ENCODE results near the gene MRPL48. TPM values are rescaled to one million over a fixed set of nuclear protein-coding genes. Genes with fewer than 3 reads are reported as not detected.

MRPL48 gene
- total RNA-seq, 1 experiment from 2014 or later = 66.8 TPM

DNA sequence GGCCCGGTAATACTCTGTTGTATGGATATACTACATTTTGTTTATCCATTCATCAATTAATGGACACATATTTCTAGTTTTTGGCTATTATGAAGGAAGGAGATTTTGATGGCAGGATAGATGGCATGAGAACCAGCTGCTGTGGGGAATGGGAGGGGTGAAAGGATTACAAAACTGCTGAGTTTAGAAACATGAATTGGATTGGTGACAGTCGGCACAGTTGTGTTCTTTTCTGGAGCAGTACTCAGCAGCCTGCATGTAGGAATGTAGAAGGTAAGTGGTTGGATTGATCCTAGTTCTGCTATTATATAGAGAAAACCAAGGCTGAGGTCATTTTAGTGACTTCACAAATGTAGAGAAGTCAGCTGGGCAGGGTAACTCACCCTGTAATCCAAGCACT is 96.2 kb downstream of the MRPL48 start:
- H4K20me1 ChIP-seq (ENCODE audit: insufficient read depth) = no peaks in the 10 kb centered on the region
- POLR2A ChIA-PET = no interaction called here
- no peak overlapping the region for H3K9ac ChIP-seq (ENCODE audit: low read length)
- no peaks in the 10 kb centered on the region for H3K79me2 ChIP-seq (ENCODE audit: insufficient read depth, low read length)
- H3K4me1 ChIP-seq (ENCODE audit: control insufficient read depth in 1 of 2, insufficient read depth in 2 of 2, low read length in 2 of 2) = peaks cover 11 to 16% of the 10 kb centered on the region in 2 experiments
- H3K9me2 ChIP-seq (ENCODE audit: insufficient read depth) = no peaks in the 10 kb centered on the region
- H2AFZ ChIP-seq (ENCODE audit: low read depth, low read length, poor library complexity, severe bottlenecking) = no peak overlapping the region
- no peaks in the 10 kb centered on the region for H3K27me3 ChIP-seq (ENCODE audit: insufficient read depth, low read length)
- TF ChIP-seq, protein P1, sequence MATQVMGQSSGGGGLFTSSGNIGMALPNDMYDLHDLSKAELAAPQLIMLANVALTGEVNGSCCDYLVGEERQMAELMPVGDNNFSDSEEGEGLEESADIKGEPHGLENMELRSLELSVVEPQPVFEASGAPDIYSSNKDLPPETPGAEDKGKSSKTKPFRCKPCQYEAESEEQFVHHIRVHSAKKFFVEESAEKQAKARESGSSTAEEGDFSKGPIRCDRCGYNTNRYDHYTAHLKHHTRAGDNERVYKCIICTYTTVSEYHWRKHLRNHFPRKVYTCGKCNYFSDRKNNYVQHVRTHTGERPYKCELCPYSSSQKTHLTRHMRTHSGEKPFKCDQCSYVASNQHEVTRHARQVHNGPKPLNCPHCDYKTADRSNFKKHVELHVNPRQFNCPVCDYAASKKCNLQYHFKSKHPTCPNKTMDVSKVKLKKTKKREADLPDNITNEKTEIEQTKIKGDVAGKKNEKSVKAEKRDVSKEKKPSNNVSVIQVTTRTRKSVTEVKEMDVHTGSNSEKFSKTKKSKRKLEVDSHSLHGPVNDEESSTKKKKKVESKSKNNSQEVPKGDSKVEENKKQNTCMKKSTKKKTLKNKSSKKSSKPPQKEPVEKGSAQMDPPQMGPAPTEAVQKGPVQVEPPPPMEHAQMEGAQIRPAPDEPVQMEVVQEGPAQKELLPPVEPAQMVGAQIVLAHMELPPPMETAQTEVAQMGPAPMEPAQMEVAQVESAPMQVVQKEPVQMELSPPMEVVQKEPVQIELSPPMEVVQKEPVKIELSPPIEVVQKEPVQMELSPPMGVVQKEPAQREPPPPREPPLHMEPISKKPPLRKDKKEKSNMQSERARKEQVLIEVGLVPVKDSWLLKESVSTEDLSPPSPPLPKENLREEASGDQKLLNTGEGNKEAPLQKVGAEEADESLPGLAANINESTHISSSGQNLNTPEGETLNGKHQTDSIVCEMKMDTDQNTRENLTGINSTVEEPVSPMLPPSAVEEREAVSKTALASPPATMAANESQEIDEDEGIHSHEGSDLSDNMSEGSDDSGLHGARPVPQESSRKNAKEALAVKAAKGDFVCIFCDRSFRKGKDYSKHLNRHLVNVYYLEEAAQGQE (IDR thresholded peaks at IDR 0.05; ENCODE audit: low read depth) = no peak
- TF ChIP-seq CEBPB (IDR thresholded peaks at IDR 0.05; ENCODE audit: low read depth) (no peak), ZNF274 (IDR thresholded peaks at IDR 0.05; ENCODE audit: low read depth, low read length) (no peak), ZFX (IDR thresholded peaks at IDR 0.05) (no peak), POLR2A (IDR thresholded peaks at IDR 0.05; ENCODE audit: borderline replicate concordance, extremely low read depth, insufficient read depth, insufficient read length) (no peak), EZH2 (IDR thresholded peaks at IDR 0.05) (no peak), JUND (IDR thresholded peaks at IDR 0.05) (no peak)
- no peak overlapping the region for H3K27ac ChIP-seq (ENCODE audit: low read depth, low read length)
- BruUV-seq (replicated peaks) = no TSS peak
- no peak overlapping the region for H3K4me2 ChIP-seq (ENCODE audit: low read length)
- CTCF ChIA-PET = no interaction called here
- intact Hi-C loops (cut with micrococcal nuclease) = no loop called here
- RAD21 ChIA-PET (ENCODE audit: low non-redundant PET in 1 of 2, low total read pairs in 2 of 2, uncharacterized antibody in 2 of 2, unreplicated experiment in 2 of 2) = no interaction called here
- H3K4me3 ChIP-seq (replicated peaks in 1 of 2; ENCODE audit: low read depth in 1 of 2, low read length in 2 of 2) = no peak overlapping the region
- ATAC-seq (no peak), DNase-seq (ENCODE audit: low read depth, low spot score) (no peak)
- no peaks in the 10 kb centered on the region for H3K36me3 ChIP-seq (ENCODE audit: control insufficient read depth in 1 of 2, insufficient read depth in 2 of 2, low read length in 2 of 2)
- no peaks in the 10 kb centered on the region for H3K9me3 ChIP-seq (ENCODE audit: control insufficient read depth in 1 of 2, insufficient read depth in 1 of 2, low read depth in 1 of 2, low read length in 2 of 2)

GRCh38 chr11:73888244-73888643 is 100.6 kb downstream of the MRPL48 start:
- ChIA-PET RAD21 (ENCODE audit: low non-redundant PET in 1 of 2, low total read pairs in 2 of 2, uncharacterized antibody in 2 of 2, unreplicated experiment in 2 of 2) (no interaction called here), POLR2A (no interaction called here), CTCF (no interaction called here)
- DNase-seq (ENCODE audit: low read depth, low spot score) = no peak
- Histone ChIP-seq H3K9me2 (ENCODE audit: insufficient read depth) (no peaks in the 10 kb centered on the region), H3K9ac (ENCODE audit: low read length) (no peak overlapping the region), H3K9me3 (ENCODE audit: control insufficient read depth in 1 of 2, insufficient read depth in 1 of 2, low read depth in 1 of 2, low read length in 2 of 2) (no peaks in the 10 kb centered on the region), H2AFZ (ENCODE audit: low read depth, low read length, poor library complexity, severe bottlenecking) (no peak overlapping the region), H3K4me1 (ENCODE audit: control insufficient read depth in 1 of 2, insufficient read depth in 2 of 2, low read length in 2 of 2) (no peaks in the 10 kb centered on the region), H3K4me2 (ENCODE audit: low read length) (no peak overlapping the region), H3K4me3 (replicated peaks in 1 of 2; ENCODE audit: low read depth in 1 of 2, low read length in 2 of 2) (no peak overlapping the region), H3K27ac (ENCODE audit: low read depth, low read length) (no peak overlapping the region), H4K20me1 (ENCODE audit: insufficient read depth) (no peaks in the 10 kb centered on the region), H3K36me3 (ENCODE audit: control insufficient read depth in 1 of 2, insufficient read depth in 2 of 2, low read length in 2 of 2) (no peaks in the 10 kb centered on the region), H3K79me2 (ENCODE audit: insufficient read depth, low read length) (no peaks in the 10 kb centered on the region), H3K27me3 (ENCODE audit: insufficient read depth, low read length) (no peaks in the 10 kb centered on the region)
- intact Hi-C loops (cut with micrococcal nuclease) = no loop called here
- BruUV-seq (replicated peaks) = no TSS peak
- TF ChIP-seq MAX (IDR thresholded peaks at IDR 0.05) = no peak
- no peak for TF ChIP-seq EGR1 (IDR thresholded peaks at IDR 0.05; ENCODE audit: low read depth)
- no peak for TF ChIP-seq SIN3A (IDR thresholded peaks at IDR 0.05; ENCODE audit: low read depth)
- TF ChIP-seq, protein P1 (IDR thresholded peaks at IDR 0.05; ENCODE audit: low read depth) = no peak
- TF ChIP-seq CEBPB (IDR thresholded peaks at IDR 0.05; ENCODE audit: low read depth) = no peak
- no peak for TF ChIP-seq SP1 (IDR thresholded peaks at IDR 0.05; ENCODE audit: low read depth)
- ATAC-seq = no peak
